Measurements from ENCODE around the gene BTN1A1.

- TF ChIP-seq CTCF (IDR thresholded peaks at IDR 0.05) (no peak), POLR2A (IDR thresholded peaks at IDR 0.05) (no peak)
These were observed 22.7 kb upstream of the BTN1A1 start for GRCh38 chr6:26477426-26477825.

Data from lower leg skin (tissue), 3 donors.